HEK293 (cell line): ENCODE results near the gene RPN2.

Source experiments
- CTCF ChIA-PET: fragments of 350-600 bp; formaldehyde crosslinking; extraction: SDS; loops from one replicate; lab custom pipeline; 2021; ENCODE audit warnings: antibody characterized with exemption; lab: Yijun Ruan, JAX
- POLR2A ChIA-PET: fragments of 300-600 bp; formaldehyde crosslinking; extraction: SDS; loops from one replicate; lab custom pipeline; 2020; ENCODE audit warnings: antibody characterized with exemption, inconsistent platforms; lab: Yijun Ruan, JAX
- H3K27ac ChIP-seq: fragments of 200-500 bp; sonication (Bioruptor generic); 2 replicates; pipeline ENCODE4 v1.5.1; 2014; ENCODE audit warnings: low read depth, low read length, control low read depth, inconsistent platforms; ENCODE audit errors: extremely low read depth
- H3K36me3 ChIP-seq, 2 experiments: fragments of 200-500 bp in 1 of 2; sonication (Bioruptor generic) in 1 of 2; 1 replicate in 1 of 2; 2 replicates in 1 of 2; pipeline ENCODE4 v1.5.1; 2014 to 2017; ENCODE audit warnings: inconsistent platforms in 2 of 2, low read length in 2 of 2; ENCODE audit not compliant: control insufficient read depth in 2 of 2, insufficient read depth in 1 of 2
- H3K4me1 ChIP-seq: fragments of 200-500 bp; sonication (Bioruptor generic); 2 replicates; pipeline ENCODE4 v1.5.1; 2014; ENCODE audit warnings: mild to moderate bottlenecking, low read length, inconsistent platforms; ENCODE audit not compliant: control insufficient read depth, insufficient read depth
- H3K4me3 ChIP-seq: 2 replicates; pipeline ENCODE4 v1.5.1; 2011; ENCODE audit warnings: low read depth, mild to moderate bottlenecking, control low read depth, low read length, moderate library complexity
- H3K9me3 ChIP-seq: fragments of 200-500 bp; sonication (Bioruptor generic); 2 replicates; pipeline ENCODE4 v1.5.1; 2014; ENCODE audit warnings: low read depth, low read length, inconsistent platforms; ENCODE audit not compliant: control insufficient read depth, insufficient read depth
- FEZF1 ChIP-seq: fragments of 450-650 bp; formaldehyde crosslinking; IDR thresholded peaks from 2 replicates; pipeline ENCODE4 v1.5.1; 2016; ENCODE audit warnings: missing biosample characterization, missing genetic modification characterization
- HOXC10 ChIP-seq: sonication (generic); formaldehyde crosslinking; IDR thresholded peaks from 2 replicates; pipeline ENCODE4 v1.8.1; 2023; ENCODE audit warnings: mild to moderate bottlenecking, missing genetic modification reagents
- PRDM1 ChIP-seq: fragments of 450-650 bp; formaldehyde crosslinking; IDR thresholded peaks from 2 replicates; pipeline ENCODE4; 2016; ENCODE audit warnings: missing biosample characterization, missing genetic modification characterization
- SCRT1 ChIP-seq: fragments of 450-650 bp; formaldehyde crosslinking; IDR thresholded peaks from 2 replicates; pipeline ENCODE4 v1.5.1; 2016; ENCODE audit warnings: missing biosample characterization, missing genetic modification characterization, borderline replicate concordance
- SP3 ChIP-seq: fragments of 450-650 bp; formaldehyde crosslinking; IDR thresholded peaks from 2 replicates; pipeline ENCODE4 v1.5.1; 2016; ENCODE audit warnings: missing biosample characterization, missing genetic modification characterization
- SP7 ChIP-seq: fragments of 450-650 bp; formaldehyde crosslinking; IDR thresholded peaks from 2 replicates; pipeline ENCODE4 v1.5.1; 2016; ENCODE audit warnings: missing biosample characterization, missing genetic modification characterization
- TRIM28 ChIP-seq: IDR thresholded peaks from 2 replicates; pipeline ENCODE4 v1.6.1; 2011; ENCODE audit warnings: low read length, control low read depth, borderline replicate concordance
- YY2 ChIP-seq: fragments of 450-650 bp; formaldehyde crosslinking; IDR thresholded peaks from 2 replicates; pipeline ENCODE4 v1.5.1; 2016; ENCODE audit warnings: missing biosample characterization, missing genetic modification characterization
- ZFHX2 ChIP-seq: fragments of 450-650 bp; formaldehyde crosslinking; conservative IDR thresholded peaks from 2 replicates; pipeline ENCODE4 v1.5.1; 2016; ENCODE audit warnings: missing biosample characterization, missing genetic modification characterization
- ZNF112 ChIP-seq: fragments of 450-650 bp; formaldehyde crosslinking; IDR thresholded peaks from 2 replicates; pipeline ENCODE4 v1.5.0; 2017; ENCODE audit warnings: missing biosample characterization, missing genetic modification characterization
- ZNF138 ChIP-seq: fragments of 450-650 bp; formaldehyde crosslinking; IDR thresholded peaks from 2 replicates; pipeline ENCODE4 v1.5.1; 2016; ENCODE audit warnings: missing biosample characterization, missing genetic modification characterization, borderline replicate concordance
- ZNF169 ChIP-seq: fragments of 450-650 bp; formaldehyde crosslinking; IDR thresholded peaks from 2 replicates; pipeline ENCODE4 v1.5.1; 2016; ENCODE audit warnings: missing biosample characterization, missing genetic modification characterization
- ZNF248 ChIP-seq: fragments of 450-650 bp; formaldehyde crosslinking; IDR thresholded peaks from 2 replicates; pipeline ENCODE4 v1.5.1; 2017; ENCODE audit warnings: missing biosample characterization, missing genetic modification characterization
- ZNF274 ChIP-seq, 2 experiments: fragments of 200-500 bp in 1 of 2; fragments of 450-650 bp in 1 of 2; sonication (Bioruptor generic) in 1 of 2; formaldehyde crosslinking in 1 of 2; IDR thresholded peaks; 2 replicates each; pipeline versions ENCODE4 v1.5.1 to v1.6.1; 2014 to 2016; ENCODE audit warnings: borderline replicate concordance in 1 of 2, inconsistent platforms in 1 of 2, low read length in 1 of 2, missing biosample characterization in 1 of 2, missing genetic modification characterization in 1 of 2
- ZNF354C ChIP-seq: fragments of 450-650 bp; formaldehyde crosslinking; IDR thresholded peaks from 2 replicates; pipeline ENCODE4 v1.5.1; 2016; ENCODE audit warnings: missing biosample characterization, missing genetic modification characterization, low read depth, borderline replicate concordance
- ZNF426 ChIP-seq: fragments of 450-650 bp; formaldehyde crosslinking; IDR thresholded peaks from 2 replicates; pipeline ENCODE4 v1.5.1; 2017; ENCODE audit warnings: missing biosample characterization, missing genetic modification characterization, mild to moderate bottlenecking, inconsistent platforms, moderate library complexity
- ZNF449 ChIP-seq: fragments of 450-650 bp; formaldehyde crosslinking; IDR thresholded peaks from 2 replicates; pipeline ENCODE4 v1.5.1; 2017; ENCODE audit warnings: missing biosample characterization, mild to moderate bottlenecking, missing genetic modification characterization, moderate library complexity
- ZNF521 ChIP-seq: fragments of 450-650 bp; formaldehyde crosslinking; IDR thresholded peaks from 2 replicates; pipeline ENCODE4 v1.5.1; 2017; ENCODE audit warnings: missing biosample characterization, mild to moderate bottlenecking, missing genetic modification characterization
- ZNF530 ChIP-seq: fragments of 450-650 bp; formaldehyde crosslinking; IDR thresholded peaks from 2 replicates; pipeline ENCODE4 v1.5.1; 2016; ENCODE audit warnings: low read depth, missing biosample characterization, missing genetic modification characterization
- ZNF555 ChIP-seq: fragments of 450-650 bp; formaldehyde crosslinking; conservative IDR thresholded peaks from 2 replicates; pipeline ENCODE4 v1.5.1; 2017; ENCODE audit warnings: missing biosample characterization, mild to moderate bottlenecking, missing genetic modification characterization, inconsistent platforms
- ZNF585B ChIP-seq: fragments of 450-650 bp; formaldehyde crosslinking; IDR thresholded peaks from 2 replicates; pipeline ENCODE4 v1.5.1; 2016; ENCODE audit warnings: missing biosample characterization, missing genetic modification characterization
- ZNF76 ChIP-seq: fragments of 450-650 bp; formaldehyde crosslinking; IDR thresholded peaks from 2 replicates; pipeline ENCODE4; 2016; ENCODE audit warnings: low read depth, missing biosample characterization, missing genetic modification characterization, borderline replicate concordance
- ZNF791 ChIP-seq: fragments of 450-650 bp; formaldehyde crosslinking; IDR thresholded peaks from 2 replicates; pipeline ENCODE4 v1.5.1; 2016; ENCODE audit warnings: missing biosample characterization, missing genetic modification characterization
- ZNF837 ChIP-seq: fragments of 450-650 bp; formaldehyde crosslinking; IDR thresholded peaks from 2 replicates; pipeline ENCODE4 v1.5.1; 2016; ENCODE audit warnings: missing biosample characterization, missing genetic modification characterization
- TF ChIP-seq, protein P1 (sequence below): fragments of 450-650 bp; formaldehyde crosslinking; IDR thresholded peaks from 2 replicates; pipeline ENCODE4 v1.5.0; 2017; ENCODE audit warnings: missing biosample characterization, missing genetic modification characterization, borderline replicate concordance
- TF ChIP-seq, protein P2 (sequence below): fragments of 450-650 bp; formaldehyde crosslinking; IDR thresholded peaks from 2 replicates; pipeline ENCODE4 v1.5.1; 2016; ENCODE audit warnings: missing biosample characterization, missing genetic modification characterization
- TF ChIP-seq, protein P3 (sequence below): fragments of 450-650 bp; formaldehyde crosslinking; IDR thresholded peaks from 2 replicates; pipeline ENCODE4 v1.5.1; 2016; ENCODE audit warnings: missing biosample characterization, missing genetic modification characterization

Gene RPN2

DNA sequence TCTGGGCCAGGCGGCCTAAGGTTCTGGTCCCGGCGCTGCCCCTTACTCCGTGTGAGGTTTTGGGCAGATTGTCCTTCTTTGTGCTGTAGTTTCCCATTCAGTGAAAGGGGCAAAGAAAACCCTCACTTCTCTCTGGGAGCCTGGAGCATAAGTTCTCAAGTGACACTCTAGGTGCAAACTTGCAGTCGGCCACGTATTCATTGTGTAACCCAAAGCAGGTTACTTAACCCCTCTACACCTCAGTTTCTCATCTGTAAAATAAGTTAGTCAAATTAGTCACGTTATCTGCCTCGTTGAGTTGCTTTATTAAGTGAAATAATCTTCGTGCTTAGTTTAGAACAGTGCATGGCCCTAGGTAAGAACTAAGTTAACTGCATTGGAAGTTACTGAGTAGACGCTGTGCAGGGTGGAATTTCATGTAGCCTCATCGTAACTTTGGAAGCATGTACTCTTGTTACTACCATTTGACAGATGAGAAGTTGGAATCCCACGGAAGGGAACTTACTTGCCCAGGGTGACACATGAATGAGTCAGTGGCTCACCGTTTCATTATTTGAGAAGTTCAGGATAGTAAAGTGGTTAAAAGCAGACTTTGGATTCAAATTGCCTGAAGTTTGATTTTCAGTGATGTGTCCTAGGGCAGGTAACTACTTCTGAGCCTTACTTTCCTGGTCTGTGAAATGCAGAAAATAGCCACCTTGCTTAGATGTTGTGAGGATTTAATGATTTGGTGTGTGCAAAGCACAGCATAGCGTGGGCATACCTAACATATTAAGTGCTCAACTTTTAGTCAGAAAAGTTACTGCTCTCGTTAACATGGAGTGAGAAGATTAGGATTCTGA is 774 bp downstream of the RPN2 start:
- TF ChIP-seq ZNF248 (tag by site-specific recombination), result no peak
- TF ChIP-seq ZNF791, result no peak
- no peak for TF ChIP-seq ZNF169 (tag by site-specific recombination)
- TF ChIP-seq ZNF530 (tag by site-specific recombination), result no peak
- TF ChIP-seq ZNF76, result peak; percentile 9; the same call in 1 of the 2 replicates
- TF ChIP-seq, protein P1, sequence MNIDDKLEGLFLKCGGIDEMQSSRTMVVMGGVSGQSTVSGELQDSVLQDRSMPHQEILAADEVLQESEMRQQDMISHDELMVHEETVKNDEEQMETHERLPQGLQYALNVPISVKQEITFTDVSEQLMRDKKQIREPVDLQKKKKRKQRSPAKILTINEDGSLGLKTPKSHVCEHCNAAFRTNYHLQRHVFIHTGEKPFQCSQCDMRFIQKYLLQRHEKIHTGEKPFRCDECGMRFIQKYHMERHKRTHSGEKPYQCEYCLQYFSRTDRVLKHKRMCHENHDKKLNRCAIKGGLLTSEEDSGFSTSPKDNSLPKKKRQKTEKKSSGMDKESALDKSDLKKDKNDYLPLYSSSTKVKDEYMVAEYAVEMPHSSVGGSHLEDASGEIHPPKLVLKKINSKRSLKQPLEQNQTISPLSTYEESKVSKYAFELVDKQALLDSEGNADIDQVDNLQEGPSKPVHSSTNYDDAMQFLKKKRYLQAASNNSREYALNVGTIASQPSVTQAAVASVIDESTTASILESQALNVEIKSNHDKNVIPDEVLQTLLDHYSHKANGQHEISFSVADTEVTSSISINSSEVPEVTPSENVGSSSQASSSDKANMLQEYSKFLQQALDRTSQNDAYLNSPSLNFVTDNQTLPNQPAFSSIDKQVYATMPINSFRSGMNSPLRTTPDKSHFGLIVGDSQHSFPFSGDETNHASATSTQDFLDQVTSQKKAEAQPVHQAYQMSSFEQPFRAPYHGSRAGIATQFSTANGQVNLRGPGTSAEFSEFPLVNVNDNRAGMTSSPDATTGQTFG (tag by site-specific recombination), result no peak
- no peak for TF ChIP-seq ZNF426 (tag by site-specific recombination)
- no peak for TF ChIP-seq ZNF112 (tag by site-specific recombination)
- no peak for TF ChIP-seq SCRT1 (tag by site-specific recombination)
- no peak for TF ChIP-seq ZNF555 (tag by site-specific recombination)
- no peak for TF ChIP-seq ZNF585B (tag by site-specific recombination)
- peak; percentile 68 for TF ChIP-seq PRDM1 (tag by site-specific recombination)
- H3K27ac ChIP-seq, result peak overlapping the region; percentile 79; the same call in 1 of the 2 replicates
- H3K36me3 ChIP-seq, result peaks cover 10 to 25% of the 10 kb centered on the region in 2 experiments; a peak in 2 of 3 replicates
- H3K9me3 ChIP-seq, result no peaks in the 10 kb centered on the region
- peak overlapping the region; percentile 71 for H3K4me3 ChIP-seq
- CTCF ChIA-PET, result interaction anchor here (0.6 to 3.7 kb wide), 5 partner anchors 10 to 16 kb away, joined by 3 to 52 read pairs (median 9); no protein-coding TSS in a partner anchor
- no peaks in the 10 kb centered on the region for H3K4me1 ChIP-seq
- POLR2A ChIA-PET, result interaction anchor here (0.5 to 3.6 kb wide), 5 partner anchors 11 to 103 kb away, joined by 3 to 30 read pairs (median 14); partner anchors contain the start of gene RBL1

DNA sequence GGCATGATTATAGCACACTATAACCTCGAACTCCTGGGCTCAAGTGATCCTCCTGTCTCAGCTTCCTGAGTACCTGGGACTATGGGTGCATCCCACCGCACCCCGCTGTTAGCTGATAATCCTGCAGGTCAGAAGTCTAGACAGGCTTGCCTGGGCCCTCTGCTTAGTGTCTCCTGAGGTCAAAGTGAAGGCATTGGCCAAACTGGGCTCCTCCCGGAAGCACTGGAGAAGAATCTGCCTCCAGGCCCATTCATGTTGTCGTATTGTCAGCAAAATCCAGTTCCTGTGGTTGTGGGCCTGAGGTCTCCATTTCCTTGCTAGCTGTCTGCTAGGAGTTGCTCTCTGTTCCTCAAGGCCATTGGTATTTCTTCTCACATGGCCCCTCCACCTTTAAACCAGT is 6.6 kb downstream of the RPN2 start:
- H3K4me1 ChIP-seq, result no peaks in the 10 kb centered on the region
- H3K27ac ChIP-seq, result no peak overlapping the region
- H3K4me3 ChIP-seq, result no peak overlapping the region
- ChIA-PET CTCF (interaction anchor here (1.7 kb wide), 1 partner anchor 10 kb away, joined by 4 read pairs; no protein-coding TSS in a partner anchor), POLR2A (no interaction called here)
- no peaks in the 10 kb centered on the region for H3K9me3 ChIP-seq
- peaks cover 34 to 72% of the 10 kb centered on the region in 2 experiments; a peak in 2 of 3 replicates for H3K36me3 ChIP-seq
- TF ChIP-seq ZNF138 (tag by site-specific recombination) (no peak), ZFHX2 (tag by site-specific recombination) (no peak), SP3 (no peak), SP7 (no peak), ZNF354C (no peak), ZNF449 (tag by site-specific recombination) (no peak), ZNF837 (tag by site-specific recombination) (no peak), FEZF1 (no peak), ZNF521 (tag by site-specific recombination) (no peak), HOXC10 (no peak), YY2 (tag by site-specific recombination) (no peak), ZNF274 (IDR thresholded peaks at IDR 0.05; ENCODE audit: low read length) (no peak), ZNF274 (tag by site-specific recombination; IDR thresholded peaks at IDR 0.05; ENCODE audit: borderline replicate concordance) (no peak), TRIM28 (no peak)
- TF ChIP-seq, protein P2, sequence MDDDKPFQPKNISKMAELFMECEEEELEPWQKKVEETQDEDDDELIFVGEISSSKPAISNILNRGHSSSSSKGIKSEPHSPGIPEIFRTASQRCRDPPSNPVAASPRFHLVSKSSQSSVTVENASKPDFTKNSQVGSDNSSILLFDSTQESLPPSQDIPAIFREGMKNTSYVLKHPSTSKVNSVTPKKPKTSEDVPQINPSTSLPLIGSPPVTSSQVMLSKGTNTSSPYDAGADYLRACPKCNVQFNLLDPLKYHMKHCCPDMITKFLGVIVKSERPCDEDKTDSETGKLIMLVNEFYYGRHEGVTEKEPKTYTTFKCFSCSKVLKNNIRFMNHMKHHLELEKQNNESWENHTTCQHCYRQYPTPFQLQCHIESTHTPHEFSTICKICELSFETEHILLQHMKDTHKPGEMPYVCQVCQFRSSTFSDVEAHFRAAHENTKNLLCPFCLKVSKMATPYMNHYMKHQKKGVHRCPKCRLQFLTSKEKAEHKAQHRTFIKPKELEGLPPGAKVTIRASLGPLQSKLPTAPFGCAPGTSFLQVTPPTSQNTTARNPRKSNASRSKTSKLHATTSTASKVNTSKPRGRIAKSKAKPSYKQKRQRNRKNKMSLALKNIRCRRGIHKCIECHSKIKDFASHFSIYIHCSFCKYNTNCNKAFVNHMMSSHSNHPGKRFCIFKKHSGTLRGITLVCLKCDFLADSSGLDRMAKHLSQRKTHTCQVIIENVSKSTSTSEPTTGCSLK (tag by site-specific recombination), result no peak
- TF ChIP-seq, protein P3, sequence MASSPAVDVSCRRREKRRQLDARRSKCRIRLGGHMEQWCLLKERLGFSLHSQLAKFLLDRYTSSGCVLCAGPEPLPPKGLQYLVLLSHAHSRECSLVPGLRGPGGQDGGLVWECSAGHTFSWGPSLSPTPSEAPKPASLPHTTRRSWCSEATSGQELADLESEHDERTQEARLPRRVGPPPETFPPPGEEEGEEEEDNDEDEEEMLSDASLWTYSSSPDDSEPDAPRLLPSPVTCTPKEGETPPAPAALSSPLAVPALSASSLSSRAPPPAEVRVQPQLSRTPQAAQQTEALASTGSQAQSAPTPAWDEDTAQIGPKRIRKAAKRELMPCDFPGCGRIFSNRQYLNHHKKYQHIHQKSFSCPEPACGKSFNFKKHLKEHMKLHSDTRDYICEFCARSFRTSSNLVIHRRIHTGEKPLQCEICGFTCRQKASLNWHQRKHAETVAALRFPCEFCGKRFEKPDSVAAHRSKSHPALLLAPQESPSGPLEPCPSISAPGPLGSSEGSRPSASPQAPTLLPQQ (tag by site-specific recombination), result no peak
